Measurements from ENCODE around the gene ZNF195. TPM values are rescaled to one million over a fixed set of nuclear protein-coding genes. Genes with fewer than 3 reads are reported as not detected.

Gene ZNF195
- total RNA-seq, 1 donor, result 15.2 TPM

Other genes with a start within 250 kb of the ZNF195 start
- gene OSBPL5, start 213.8 kb downstream of the ZNF195 start, total RNA-seq, result 12.2 TPM
- gene MRGPRG, start 160.3 kb downstream of the ZNF195 start, total RNA-seq, result not detected
- not detected for gene MRGPRE, start 146.7 kb downstream of the ZNF195 start, total RNA-seq